Ascending aorta (tissue), 2 donors: Measurements from ENCODE around the gene TBX4. TPM values are rescaled to one million over a fixed set of nuclear protein-coding genes. Genes with fewer than 3 reads are reported as not detected.
A peak's percentile ranks its signal among the peaks of the same experiment; 100 is the strongest.

ENCODE experiments used
- DNase-seq, 2 donors: peaks; one replicate each; pipeline ENCODE4 v3.0.0-alpha.2; 2019; ENCODE audit warnings: low spot score in 2 of 2
- H3K27ac ChIP-seq, 2 donors: fragments of 200-600 bp; sonication (generic); one replicate each; pipeline ENCODE4 v1.5.1; 2016 to 2017; ENCODE audit warnings: mild to moderate bottlenecking in 1 of 2
- H3K27me3 ChIP-seq: fragments of 200-600 bp; sonication (generic); one replicate; pipeline ENCODE4 v1.5.1; 2017
- H3K36me3 ChIP-seq, 2 donors: fragments of 200-600 bp; sonication (generic); one replicate each; pipeline ENCODE4 v1.5.1; 2016
- H3K4me1 ChIP-seq, 2 donors: fragments of 200-600 bp; sonication (generic); one replicate each; pipeline ENCODE4 v1.5.1; 2016 to 2017; ENCODE audit warnings: mild to moderate bottlenecking in 1 of 2
- H3K4me3 ChIP-seq, 2 donors: fragments of 200-600 bp; sonication (generic); one replicate each; pipeline ENCODE4 v1.5.1; 2016 to 2017; ENCODE audit warnings: mild to moderate bottlenecking in 1 of 2
- H3K9me3 ChIP-seq, 2 donors: fragments of 200-600 bp; sonication (generic); one replicate each; pipeline ENCODE4 v1.5.1; 2016
- CTCF ChIP-seq, 3 experiments: fragments of 200-600 bp in 2 of 3; fragments of 450-650 bp in 1 of 3; sonication (generic) in 2 of 3; IDR thresholded peaks; one replicate each; pipeline ENCODE4 v1.5.1; 2016 to 2019; ENCODE audit warnings: antibody characterized with exemption in 3 of 3, mild to moderate bottlenecking in 1 of 3, moderate library complexity in 1 of 3
- intact Hi-C: fragments of 100-400 bp; cut with DNase I; formaldehyde crosslinking; loops from one replicate; pipeline ENCODE4 v1.15.1; 2023
- total RNA-seq: library from RNA; depleted of rRNA; stranded (reverse); fragments of >200 nt; gene quantifications from one replicate; pipeline ENCODE4 v1.1.0, GENCODE V29; 2016

TBX4 gene
- total RNA-seq, 1 donor from 2014 or later: not detected

- TF ChIP-seq CTCF (IDR thresholded peaks at IDR 0.05): no peak
- H3K36me3 ChIP-seq: no peaks in the 10 kb centered on the region
- H3K9me3 ChIP-seq: no peaks in the 10 kb centered on the region
- intact Hi-C loops: no loop called here
- no peaks in the 10 kb centered on the region for H3K27me3 ChIP-seq
- no peak overlapping the region for H3K4me3 ChIP-seq
- no peak overlapping the region for H3K27ac ChIP-seq
- no peaks in the 10 kb centered on the region for H3K4me1 ChIP-seq
- peak in 1 of 2 donors; percentile 22 for DNase-seq
Measured at GRCh38 chr17:61486135-61487120, 34.2 kb downstream of the TBX4 start.

GRCh38 chr17:61487161-61487988, 35.2 kb downstream of the TBX4 start:
- Histone ChIP-seq H3K27me3 (no peaks in the 10 kb centered on the region), H3K36me3 (no peaks in the 10 kb centered on the region), H3K4me3 (no peak overlapping the region), H3K27ac (no peak overlapping the region), H3K4me1 (no peaks in the 10 kb centered on the region), H3K9me3 (no peaks in the 10 kb centered on the region)
- peak in 1 of 2 donors; percentile 45 for DNase-seq
- intact Hi-C loops: no loop called here
- TF ChIP-seq CTCF (IDR thresholded peaks at IDR 0.05): no peak

- no peak overlapping the region for H3K4me3 ChIP-seq
- TF ChIP-seq CTCF (IDR thresholded peaks at IDR 0.05): no peak
- intact Hi-C loops: no loop called here
- peak in 1 of 2 donors; percentile 16 for DNase-seq
- H3K9me3 ChIP-seq: no peaks in the 10 kb centered on the region
- peaks cover 0 to 2% of the 10 kb centered on the region in 2 donors for H3K4me1 ChIP-seq
- H3K27ac ChIP-seq: no peak overlapping the region
- H3K36me3 ChIP-seq: no peaks in the 10 kb centered on the region
- no peaks in the 10 kb centered on the region for H3K27me3 ChIP-seq
Measured at GRCh38 chr17:61487989-61488595, 35.9 kb downstream of the TBX4 start.

DNA sequence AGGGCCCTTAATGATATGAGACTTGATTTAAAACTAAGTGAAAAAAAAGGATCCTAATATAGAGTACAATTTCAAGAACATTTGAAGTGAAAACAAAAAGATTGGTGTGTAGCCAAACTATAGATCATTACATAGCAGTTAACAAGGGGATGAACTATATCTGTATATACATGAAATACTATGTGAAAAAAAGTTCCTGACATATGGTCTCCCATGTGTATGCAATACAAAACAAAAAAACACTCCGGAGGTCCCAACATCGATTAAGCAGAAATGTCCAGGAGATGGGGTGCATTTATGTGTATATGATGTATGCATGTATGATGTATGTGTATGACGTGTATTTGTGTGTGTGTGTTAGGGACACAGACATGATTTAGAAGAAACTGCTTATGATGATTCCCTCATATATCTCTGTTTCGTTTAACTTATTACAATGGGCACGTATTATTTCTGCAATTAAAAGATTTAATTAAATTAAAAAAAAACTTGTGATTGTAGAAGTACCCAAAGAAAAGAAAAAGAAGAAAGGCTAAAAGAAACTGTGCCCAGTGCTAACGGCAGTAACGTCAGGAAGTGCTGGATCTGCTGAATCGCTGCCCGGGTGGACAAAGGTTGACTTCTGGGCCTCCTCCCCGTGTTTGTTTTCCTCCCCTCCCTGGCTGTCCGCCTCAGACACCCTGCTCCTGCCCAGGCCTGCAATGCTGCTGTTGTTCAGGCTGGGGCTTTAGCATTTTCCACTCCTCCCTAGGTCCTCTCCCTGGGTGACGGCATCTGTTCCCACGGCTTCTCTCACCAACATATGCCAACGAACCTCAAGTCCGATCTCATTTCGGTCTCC, 36.9 kb downstream of the TBX4 start:
- DNase-seq: peak in 1 of 2 donors; percentile 47
- Histone ChIP-seq H3K4me1 (peaks cover 0 to 2% of the 10 kb centered on the region in 2 donors), H3K9me3 (no peaks in the 10 kb centered on the region), H3K4me3 (no peak overlapping the region), H3K27me3 (no peaks in the 10 kb centered on the region), H3K36me3 (no peaks in the 10 kb centered on the region), H3K27ac (no peak overlapping the region)
- intact Hi-C loops: no loop called here
- no peak for TF ChIP-seq CTCF (IDR thresholded peaks at IDR 0.05)
